Naive thymus-derived CD4-positive, alpha-beta T cell (primary cell): ENCODE measurements around the gene SF3B3. TPM values are rescaled to one million over a fixed set of nuclear protein-coding genes. Genes with fewer than 3 reads are reported as not detected.

Source experiments
- ATAC-seq: fragments of 150-1000 bp; cut with Tn5 transposase; 2 replicates; pipeline ENCODE4 v1.10.0; 2021; ENCODE audit warnings: mild to moderate bottlenecking, moderate library complexity
- CTCF ChIA-PET: fragments of 350-600 bp; sonication (Branson Sonifier 250); formaldehyde crosslinking; loops from one replicate; lab custom pipeline; 2021; ENCODE audit warnings: antibody characterized with exemption; lab: Charles Lee
- POLR2A ChIA-PET: fragments of 350-600 bp; sonication (Branson Sonifier 250); formaldehyde crosslinking; loops from one replicate; lab custom pipeline; 2021; ENCODE audit warnings: antibody characterized with exemption, inconsistent platforms; lab: Charles Lee
- DNase-seq, 9 donors: peaks; one replicate each; pipeline versions ENCODE4 v3.0.0 to v3.0.0-alpha.2; 2020 to 2022; ENCODE audit warnings: mixed read lengths in 1 of 9
- H3K27ac ChIP-seq: one replicate; pipeline ENCODE4 v1.7.0; 2013; ENCODE audit warnings: mild to moderate bottlenecking, low read depth, low read length, moderate library complexity
- H3K27me3 ChIP-seq, 2 donors: one replicate each; pipeline ENCODE4 v1.7.0; 2013; ENCODE audit warnings: low read length in 2 of 2, mild to moderate bottlenecking in 2 of 2, moderate library complexity in 2 of 2; ENCODE audit not compliant: control insufficient read depth in 2 of 2, insufficient read depth in 2 of 2
- H3K36me3 ChIP-seq, 3 experiments: 1 replicate in 2 of 3; 2 replicates in 1 of 3; pipeline ENCODE4 v1.7.0; 2013; ENCODE audit warnings: low read length in 3 of 3, mild to moderate bottlenecking in 3 of 3, moderate library complexity in 1 of 3; ENCODE audit not compliant: insufficient read depth in 3 of 3, control insufficient read depth in 2 of 3
- H3K4me1 ChIP-seq, 2 donors: one replicate each; pipeline ENCODE4 v1.7.0; 2013; ENCODE audit warnings: low read length in 2 of 2, mild to moderate bottlenecking in 2 of 2, moderate library complexity in 1 of 2; ENCODE audit not compliant: control insufficient read depth in 2 of 2, insufficient read depth in 2 of 2
- H3K4me3 ChIP-seq: 2 replicates; pipeline ENCODE4 v1.7.0; 2013; ENCODE audit warnings: mild to moderate bottlenecking, low read length
- H3K9me3 ChIP-seq, 3 experiments: 1 replicate in 2 of 3; 2 replicates in 1 of 3; pipeline ENCODE4 v1.7.0; 2013; ENCODE audit warnings: low read length in 3 of 3; ENCODE audit not compliant: control insufficient read depth in 2 of 3
- H3K27ac Mint-ChIP-seq, 9 donors: one replicate each; pipeline ENCODE4 v1.8.0; 2020 to 2022; ENCODE audit warnings: mixed read lengths in 9 of 9, mild to moderate bottlenecking in 8 of 9, moderate library complexity in 5 of 9, inconsistent platforms in 2 of 9
- H3K27me3 Mint-ChIP-seq, 5 donors: one replicate each; pipeline ENCODE4 v1.8.0; 2021 to 2022; ENCODE audit warnings: mixed read lengths in 5 of 5, mild to moderate bottlenecking in 1 of 5
- H3K36me3 Mint-ChIP-seq, 5 donors: one replicate each; pipeline ENCODE4 v1.8.0; 2020 to 2022; ENCODE audit warnings: mixed read lengths in 5 of 5, mild to moderate bottlenecking in 3 of 5, inconsistent platforms in 1 of 5
- H3K4me1 Mint-ChIP-seq, 7 donors: one replicate each; pipeline ENCODE4 v1.8.0; 2020 to 2022; ENCODE audit warnings: mixed read lengths in 7 of 7, mild to moderate bottlenecking in 3 of 7, inconsistent platforms in 1 of 7
- H3K4me3 Mint-ChIP-seq, 10 donors: one replicate each; pipeline ENCODE4 v1.8.0; 2020 to 2022; ENCODE audit warnings: mild to moderate bottlenecking in 10 of 10, mixed read lengths in 10 of 10, moderate library complexity in 6 of 10, inconsistent platforms in 2 of 10
- H3K9me3 Mint-ChIP-seq, 11 donors: one replicate each; pipeline ENCODE4 v1.8.0; 2020 to 2022; ENCODE audit warnings: mixed read lengths in 11 of 11, mild to moderate bottlenecking in 4 of 11, inconsistent platforms in 1 of 11, moderate library complexity in 1 of 11
- intact Hi-C, 2 donors: fragments of 100-400 bp; cut with micrococcal nuclease; formaldehyde crosslinking; loops; one replicate each; pipeline ENCODE4 v1.15.1; 2023
- polyA plus RNA-seq, 2 donors: library from polyadenylated mRNA; unstranded; fragments of 300-500 nt; fragmentation: Illumina TruSeq; gene quantifications; one replicate each; pipeline ENCODE4 v1.2.3, GENCODE V29; 2021
- total RNA-seq, 6 experiments: library from RNA in 5 of 6; stranded (reverse) in 5 of 6; gene quantifications; 1 replicate in 5 of 6; 2 replicates in 1 of 6; pipeline ENCODE4 v1.2.3 and lab custom pipeline; 2021 to 2026

The SF3B3 gene
- total and polyA plus RNA-seq, 7 experiments from 2014 or later: 69.0 to 415 (median 195) TPM

- Histone ChIP-seq H3K27me3 (no peaks in the 10 kb centered on the region), H3K4me1 (no peaks in the 10 kb centered on the region), H3K27ac (no peak overlapping the region), H3K4me3 (no peak overlapping the region), H3K9me3 (no peaks in the 10 kb centered on the region), H3K36me3 (peaks cover 27 to 62% (median 29%) of the 10 kb centered on the region in 3 experiments)
- Mint-ChIP-seq H3K36me3 (peaks cover 11 to 41% (median 16%) of the 10 kb centered on the region in 5 donors), H3K4me3 (no peak overlapping the region), H3K9me3 (no peaks in the 10 kb centered on the region), H3K27ac (peak overlapping the region in 3 of 9 donors; percentile 21 to 38 (median 29)), H3K4me1 (peaks cover 0 to 16% (median 0%) of the 10 kb centered on the region in 7 donors), H3K27me3 (no peaks in the 10 kb centered on the region)
- POLR2A ChIA-PET: no interaction called here
- ATAC-seq (no peak), DNase-seq (no peak)
- CTCF ChIA-PET: no interaction called here
- intact Hi-C loops: no loop called here
These were observed 49.3 kb downstream of the SF3B3 start for GRCh38 chr16:70572926-70573270.

- Mint-ChIP-seq H3K4me3 (no peak overlapping the region), H3K9me3 (no peaks in the 10 kb centered on the region), H3K4me1 (peaks cover 0 to 16% (median 0%) of the 10 kb centered on the region in 7 donors), H3K27me3 (no peaks in the 10 kb centered on the region), H3K36me3 (peaks cover 11 to 35% (median 16%) of the 10 kb centered on the region in 5 donors), H3K27ac (peak overlapping the region in 5 of 9 donors; percentile 29 to 75 (median 57))
- no peak for ATAC-seq
- Histone ChIP-seq H3K36me3 (peaks cover 20 to 55% (median 22%) of the 10 kb centered on the region in 3 experiments), H3K4me1 (no peaks in the 10 kb centered on the region), H3K9me3 (no peaks in the 10 kb centered on the region), H3K4me3 (no peak overlapping the region), H3K27ac (no peak overlapping the region), H3K27me3 (no peaks in the 10 kb centered on the region)
- intact Hi-C loops: no loop called here
- DNase-seq: no peak
- POLR2A ChIA-PET: no interaction called here
- CTCF ChIA-PET: interaction anchor here (1.0 kb wide), 1 partner anchor 11 kb away, joined by 3 read pairs; no protein-coding TSS in a partner anchor
These were observed 50.0 kb downstream of the SF3B3 start for GRCh38 chr16:70573451-70574121.

GRCh38 chr16:70574595-70575271 is 51.1 kb downstream of the SF3B3 start:
- Mint-ChIP-seq H3K27ac (peak overlapping the region in 5 of 9 donors; percentile 13 to 75 (median 43)), H3K9me3 (no peaks in the 10 kb centered on the region), H3K36me3 (peaks cover 9 to 26% (median 16%) of the 10 kb centered on the region in 5 donors), H3K4me3 (no peak overlapping the region), H3K27me3 (no peaks in the 10 kb centered on the region), H3K4me1 (peaks cover 0 to 16% (median 0%) of the 10 kb centered on the region in 7 donors)
- no peaks in the 10 kb centered on the region for H3K9me3 ChIP-seq
- ATAC-seq (no peak), DNase-seq (no peak)
- H3K36me3 ChIP-seq: peaks cover 14 to 43% (median 15%) of the 10 kb centered on the region in 3 experiments
- H3K4me3 ChIP-seq: no peak overlapping the region
- no peak overlapping the region for H3K27ac ChIP-seq
- ChIA-PET CTCF (interaction anchor here (0.7 to 1.0 kb wide), 2 partner anchors 10 to 51 kb away, joined by 3 read pairs; partner anchors contain the start of gene COG4), POLR2A (no interaction called here)
- no peaks in the 10 kb centered on the region for H3K4me1 ChIP-seq
- no peaks in the 10 kb centered on the region for H3K27me3 ChIP-seq
- intact Hi-C loops: loop anchor here in 1 of 2 donors (5.0 kb wide), 1 partner anchor 78 kb away; no protein-coding TSS in a partner anchor

GRCh38 chr16:70575376-70575775 is 51.8 kb downstream of the SF3B3 start:
- Mint-ChIP-seq H3K4me1 (peaks cover 0 to 16% (median 0%) of the 10 kb centered on the region in 7 donors), H3K36me3 (peaks cover 7 to 23% (median 16%) of the 10 kb centered on the region in 5 donors), H3K27me3 (no peaks in the 10 kb centered on the region), H3K4me3 (no peak overlapping the region), H3K9me3 (no peaks in the 10 kb centered on the region), H3K27ac (peak overlapping the region in 4 of 9 donors; percentile 27 to 69 (median 52))
- Histone ChIP-seq H3K27me3 (no peaks in the 10 kb centered on the region), H3K4me3 (no peak overlapping the region), H3K4me1 (no peaks in the 10 kb centered on the region), H3K9me3 (no peaks in the 10 kb centered on the region), H3K27ac (no peak overlapping the region), H3K36me3 (peaks cover 9 to 37% (median 15%) of the 10 kb centered on the region in 3 experiments)
- CTCF ChIA-PET: no interaction called here
- intact Hi-C loops: loop anchor here in 1 of 2 donors (5.0 kb wide), 1 partner anchor 77 kb away; no protein-coding TSS in a partner anchor
- POLR2A ChIA-PET: no interaction called here
- no peak for DNase-seq
- ATAC-seq: no peak

GRCh38 chr16:70576431-70577255 is 53.0 kb downstream of the SF3B3 start:
- H3K36me3 Mint-ChIP-seq: peaks cover 0 to 14% (median 8%) of the 10 kb centered on the region in 5 donors

GRCh38 chr16:70577256-70577698 is 53.7 kb downstream of the SF3B3 start:
- Mint-ChIP-seq H3K27ac (peak overlapping the region in 3 of 9 donors; percentile 54 to 80 (median 70)), H3K4me1 (peaks cover 0 to 6% (median 0%) of the 10 kb centered on the region in 7 donors), H3K36me3 (peaks cover 0 to 10% (median 2%) of the 10 kb centered on the region in 5 donors), H3K27me3 (no peaks in the 10 kb centered on the region), H3K9me3 (no peaks in the 10 kb centered on the region), H3K4me3 (no peak overlapping the region)
- no peaks in the 10 kb centered on the region for H3K9me3 ChIP-seq
- H3K27ac ChIP-seq: no peak overlapping the region
- DNase-seq: no peak
- no peak overlapping the region for H3K4me3 ChIP-seq
- CTCF ChIA-PET: no interaction called here
- peaks cover 0 to 18% (median 2%) of the 10 kb centered on the region in 3 experiments for H3K36me3 ChIP-seq
- no peaks in the 10 kb centered on the region for H3K4me1 ChIP-seq
- no peak for ATAC-seq
- intact Hi-C loops: loop anchor here in 1 of 2 donors (5.0 kb wide), 1 partner anchor 75 kb away; no protein-coding TSS in a partner anchor
- POLR2A ChIA-PET: no interaction called here
- no peaks in the 10 kb centered on the region for H3K27me3 ChIP-seq

More at GRCh38 chr16:70576431-70577255, 53.0 kb downstream of the SF3B3 start:
- H3K4me1 Mint-ChIP-seq: peaks cover 0 to 11% (median 0%) of the 10 kb centered on the region in 7 donors
- ChIA-PET CTCF (no interaction called here), POLR2A (no interaction called here)
- intact Hi-C loops: loop anchor here in 1 of 2 donors (5.0 kb wide), 1 partner anchor 76 kb away; no protein-coding TSS in a partner anchor
- no peaks in the 10 kb centered on the region for H3K27me3 ChIP-seq
- H3K4me3 ChIP-seq: no peak overlapping the region
- DNase-seq: no peak
- no peaks in the 10 kb centered on the region for H3K9me3 ChIP-seq
- peak overlapping the region in 6 of 9 donors; percentile 15 to 81 (median 62) for H3K27ac Mint-ChIP-seq
- no peaks in the 10 kb centered on the region for H3K4me1 ChIP-seq
- H3K27me3 Mint-ChIP-seq: no peaks in the 10 kb centered on the region
- H3K9me3 Mint-ChIP-seq: no peaks in the 10 kb centered on the region
- H3K27ac ChIP-seq: no peak overlapping the region
- no peak overlapping the region for H3K4me3 Mint-ChIP-seq
- peaks cover 0 to 24% (median 7%) of the 10 kb centered on the region in 3 experiments for H3K36me3 ChIP-seq
- peak; percentile 61 for ATAC-seq
